Stimulated activated CD4-positive, alpha-beta T cell treated with anti-CD3 and anti-CD28 coated beads, TNF-alpha, amount 100 ng/mL, for 1 hour (primary cell): Measurements from ENCODE around the gene SAA4.
"Not testable (repeated sequence)": the region's sequence is repeated elsewhere in the genome, so short reads cannot be mapped to it uniquely, and the experiment has no call there.

Source experiments
- DNase-seq, 3 donors: peaks; one replicate each; pipeline ENCODE4 v3.0.0-alpha.2; 2020; ENCODE audit warnings: low read depth in 3 of 3, low spot score in 1 of 3

SAA4 gene

GRCh38 chr11:18191376-18191775 is 45.2 kb downstream of the SAA4 start:
- no peak for DNase-seq

GRCh38 chr11:18189476-18190245 is 46.9 kb downstream of the SAA4 start:
- DNase-seq: not testable (repeated sequence)

GRCh38 chr11:18188796-18189195 is 47.8 kb downstream of the SAA4 start:
- no peak for DNase-seq
